Smooth muscle cell (in vitro differentiated cells): ENCODE data around the gene PAQR7. TPM values are rescaled to one million over a fixed set of nuclear protein-coding genes. Genes with fewer than 3 reads are reported as not detected.

Source experiments
- DNase-seq: peaks from one replicate; lab custom pipeline; 2025; ENCODE audit not compliant: unreplicated experiment; lab: John Stamatoyannopoulos, UW
- H2AFZ ChIP-seq: fragments of 200-600 bp; sonication (generic); 2 replicates; pipeline ENCODE4 v1.6.0; 2016; ENCODE audit warnings: antibody characterized with exemption, low read depth, mild to moderate bottlenecking
- H3F3A ChIP-seq: fragments of 200-600 bp; sonication (generic); 2 replicates; pipeline ENCODE4 v1.6.0; 2017; ENCODE audit warnings: antibody characterized with exemption, low read depth
- H3K27ac ChIP-seq: fragments of 200-600 bp; sonication (generic); 2 replicates; pipeline ENCODE4 v1.5.1; 2016; ENCODE audit warnings: low read depth, mild to moderate bottlenecking
- H3K27me3 ChIP-seq: fragments of 200-600 bp; sonication (generic); 2 replicates; pipeline ENCODE4 v1.6.1; 2016; ENCODE audit warnings: low read depth, mild to moderate bottlenecking
- H3K36me3 ChIP-seq: fragments of 200-600 bp; sonication (generic); 2 replicates; pipeline ENCODE4 v1.5.1; 2016; ENCODE audit warnings: low read depth
- H3K4me1 ChIP-seq: fragments of 200-600 bp; sonication (generic); 2 replicates; pipeline ENCODE4 v1.5.1; 2016; ENCODE audit warnings: low read depth
- H3K4me2 ChIP-seq: fragments of 200-600 bp; sonication (generic); 2 replicates; pipeline ENCODE4 v1.6.0; 2016; ENCODE audit warnings: mild to moderate bottlenecking
- H3K4me3 ChIP-seq: fragments of 200-600 bp; sonication (generic); 2 replicates; pipeline ENCODE4 v1.5.1; 2016; ENCODE audit warnings: mild to moderate bottlenecking
- H3K79me2 ChIP-seq: fragments of 200-600 bp; sonication (generic); 2 replicates; pipeline ENCODE4 v1.6.0; 2016; ENCODE audit warnings: low read depth, mild to moderate bottlenecking
- H3K9ac ChIP-seq: fragments of 200-600 bp; sonication (generic); 2 replicates; pipeline ENCODE4 v1.6.0; 2016; ENCODE audit warnings: low read depth
- H3K9me3 ChIP-seq: fragments of 200-600 bp; sonication (generic); replicated peaks from 2 replicates; pipeline ENCODE4 v1.5.1; 2016; ENCODE audit warnings: low read depth
- H4K20me1 ChIP-seq: fragments of 200-600 bp; sonication (generic); 2 replicates; pipeline ENCODE4 v1.6.0; 2016; ENCODE audit warnings: low read depth
- WGBS: methylation state at CpG from one replicate; pipeline ENCODE4 v1.1.7; 2016; ENCODE audit warnings: low lambda C conversion rate; 5-methylcytosine and 5-hydroxymethylcytosine counted together
- polyA plus RNA-seq: library from polyadenylated mRNA; unstranded; fragments of >200 nt; fragmentation: Nextera tagmentation; extraction: Ambion mirVana; gene quantifications from 2 replicates; pipeline ENCODE4 v1.2.1, GENCODE V29; 2016
- total RNA-seq: library from RNA; depleted of rRNA; stranded (reverse); fragments of >200 nt; gene quantifications from 2 replicates; pipeline ENCODE4 v1.2.3, GENCODE V29; 2014
- TF ChIP-seq, protein P1 (sequence below): fragments of 200-600 bp; sonication (generic); IDR thresholded peaks from 2 replicates; pipeline ENCODE4 v1.5.1; 2017; ENCODE audit warnings: borderline replicate concordance, mild to moderate bottlenecking, antibody characterized with exemption; ENCODE audit not compliant: insufficient read depth, poor library complexity, severe bottlenecking

PAQR7 gene
- total and polyA plus RNA-seq, 2 experiments from 2014 or later: 2.9 to 10.0 TPM

DNA sequence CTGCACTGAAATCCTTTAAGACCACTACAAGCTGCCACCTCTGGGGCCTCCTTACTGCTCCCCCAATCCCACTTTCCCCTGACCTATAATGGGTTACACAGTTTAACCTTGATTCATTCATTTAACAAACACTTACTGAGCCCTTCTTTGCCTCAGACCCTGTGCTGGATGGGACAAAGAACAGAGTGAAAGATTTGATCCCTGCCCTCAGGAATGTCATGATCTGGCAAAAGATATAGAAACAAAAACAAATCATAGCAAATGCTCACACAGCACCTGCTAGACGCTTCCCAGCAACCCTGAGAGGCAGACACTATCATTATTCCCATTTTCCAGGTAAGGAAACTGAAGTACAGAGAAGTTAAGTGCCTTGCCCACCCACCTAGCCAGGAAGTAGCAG, 9.2 kb downstream of the PAQR7 start:
- Histone ChIP-seq H3K4me3 (no peak overlapping the region), H3K79me2 (no peaks in the 10 kb centered on the region), H3K4me1 (no peaks in the 10 kb centered on the region), H3K27me3 (no peaks in the 10 kb centered on the region), H3K9me3 (no peaks in the 10 kb centered on the region), H2AFZ (no peak overlapping the region), H3K4me2 (no peak overlapping the region), H3K36me3 (no peaks in the 10 kb centered on the region), H3K9ac (no peak overlapping the region), H3K27ac (no peak overlapping the region), H3F3A (no peaks in the 10 kb centered on the region), H4K20me1 (no peaks in the 10 kb centered on the region)
- no peak for DNase-seq
- WGBS: 100% methylated on average over 1 of the region's 1 CpG
- TF ChIP-seq, protein P1, sequence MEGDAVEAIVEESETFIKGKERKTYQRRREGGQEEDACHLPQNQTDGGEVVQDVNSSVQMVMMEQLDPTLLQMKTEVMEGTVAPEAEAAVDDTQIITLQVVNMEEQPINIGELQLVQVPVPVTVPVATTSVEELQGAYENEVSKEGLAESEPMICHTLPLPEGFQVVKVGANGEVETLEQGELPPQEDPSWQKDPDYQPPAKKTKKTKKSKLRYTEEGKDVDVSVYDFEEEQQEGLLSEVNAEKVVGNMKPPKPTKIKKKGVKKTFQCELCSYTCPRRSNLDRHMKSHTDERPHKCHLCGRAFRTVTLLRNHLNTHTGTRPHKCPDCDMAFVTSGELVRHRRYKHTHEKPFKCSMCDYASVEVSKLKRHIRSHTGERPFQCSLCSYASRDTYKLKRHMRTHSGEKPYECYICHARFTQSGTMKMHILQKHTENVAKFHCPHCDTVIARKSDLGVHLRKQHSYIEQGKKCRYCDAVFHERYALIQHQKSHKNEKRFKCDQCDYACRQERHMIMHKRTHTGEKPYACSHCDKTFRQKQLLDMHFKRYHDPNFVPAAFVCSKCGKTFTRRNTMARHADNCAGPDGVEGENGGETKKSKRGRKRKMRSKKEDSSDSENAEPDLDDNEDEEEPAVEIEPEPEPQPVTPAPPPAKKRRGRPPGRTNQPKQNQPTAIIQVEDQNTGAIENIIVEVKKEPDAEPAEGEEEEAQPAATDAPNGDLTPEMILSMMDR: no peak

DNA sequence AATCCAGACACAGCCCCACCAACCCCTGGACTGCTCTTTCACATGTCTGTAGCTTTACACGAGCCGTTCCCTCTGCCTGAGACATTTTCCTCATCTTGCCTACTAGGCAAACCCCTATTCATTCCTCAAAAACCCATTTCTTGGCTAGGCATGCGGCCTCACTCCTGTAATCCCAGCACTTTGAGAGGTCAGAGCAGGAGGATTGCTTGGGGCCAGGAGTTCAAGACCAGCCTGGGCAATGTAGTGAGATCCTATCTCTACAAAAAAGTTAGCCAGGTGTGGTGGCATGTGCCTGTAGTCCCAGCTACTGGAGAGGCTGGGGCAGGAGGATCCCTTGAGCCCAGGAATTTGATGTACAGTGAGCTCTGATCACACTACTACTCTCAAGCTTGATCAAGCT, 11.1 kb downstream of the PAQR7 start:
- no peak overlapping the region for H2AFZ ChIP-seq
- no peaks in the 10 kb centered on the region for H3K36me3 ChIP-seq
- TF ChIP-seq, protein P1: no peak
- H3K9me3 ChIP-seq: no peaks in the 10 kb centered on the region
- no peak for DNase-seq
- no peak overlapping the region for H3K4me3 ChIP-seq
- H3K4me2 ChIP-seq: no peak overlapping the region
- no peak overlapping the region for H3K27ac ChIP-seq
- no peaks in the 10 kb centered on the region for H3K79me2 ChIP-seq
- 98% methylated on average over 3 of the region's 3 CpGs for WGBS
- H4K20me1 ChIP-seq: no peaks in the 10 kb centered on the region
- no peak overlapping the region for H3K9ac ChIP-seq
- no peaks in the 10 kb centered on the region for H3K27me3 ChIP-seq
- H3K4me1 ChIP-seq: no peaks in the 10 kb centered on the region
- H3F3A ChIP-seq: peaks cover 9% of the 10 kb centered on the region

DNA sequence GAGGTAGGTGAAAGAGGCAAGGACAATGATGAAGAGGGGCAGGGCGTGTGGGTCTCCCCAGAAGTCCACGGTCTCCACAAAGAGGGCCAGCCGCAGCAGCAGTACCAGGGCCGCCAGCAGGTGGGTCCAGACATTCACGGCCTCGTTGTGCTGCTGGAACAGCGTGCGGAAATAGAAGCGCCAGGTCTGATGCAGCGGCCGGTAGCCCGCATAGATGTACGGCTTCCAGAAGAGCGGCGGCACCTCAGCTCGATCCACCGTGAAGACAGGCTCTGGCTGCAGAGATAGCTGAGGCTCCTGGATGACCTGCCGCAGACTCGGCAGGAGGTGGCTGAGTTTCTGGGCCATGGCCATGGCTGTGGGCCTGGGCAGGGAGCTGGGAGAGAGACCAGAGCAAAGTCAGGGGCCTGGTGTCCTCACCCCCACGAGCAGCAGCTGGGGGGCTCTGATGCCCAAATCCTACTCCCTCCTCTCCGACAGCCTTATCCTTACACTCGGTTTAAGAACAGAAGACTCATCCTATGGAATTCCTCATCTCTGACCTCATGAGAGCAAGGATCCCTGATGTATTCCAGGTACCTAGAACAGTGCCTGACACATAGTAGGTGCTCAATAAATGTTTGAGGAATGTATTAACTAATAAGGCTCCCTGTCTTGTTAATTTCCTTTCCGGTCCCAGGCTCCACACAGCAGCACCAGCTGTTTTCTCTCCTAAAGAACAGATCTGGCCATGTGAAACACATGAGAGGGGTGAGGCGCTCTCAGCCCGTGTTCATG, 11.8 kb downstream of the PAQR7 start:
- DNase-seq: no peak
- Histone ChIP-seq H3K27ac (no peak overlapping the region), H3K27me3 (no peaks in the 10 kb centered on the region), H2AFZ (no peak overlapping the region), H3K9me3 (no peaks in the 10 kb centered on the region), H3K4me2 (no peak overlapping the region), H3K4me1 (peaks cover 4% of the 10 kb centered on the region), H3K4me3 (no peak overlapping the region), H4K20me1 (no peaks in the 10 kb centered on the region), H3K79me2 (no peaks in the 10 kb centered on the region), H3K9ac (no peak overlapping the region), H3K36me3 (no peaks in the 10 kb centered on the region), H3F3A (peaks cover 9% of the 10 kb centered on the region)
- TF ChIP-seq, protein P1: no peak
- WGBS: 97% methylated on average over 25 of the region's 25 CpGs

DNA sequence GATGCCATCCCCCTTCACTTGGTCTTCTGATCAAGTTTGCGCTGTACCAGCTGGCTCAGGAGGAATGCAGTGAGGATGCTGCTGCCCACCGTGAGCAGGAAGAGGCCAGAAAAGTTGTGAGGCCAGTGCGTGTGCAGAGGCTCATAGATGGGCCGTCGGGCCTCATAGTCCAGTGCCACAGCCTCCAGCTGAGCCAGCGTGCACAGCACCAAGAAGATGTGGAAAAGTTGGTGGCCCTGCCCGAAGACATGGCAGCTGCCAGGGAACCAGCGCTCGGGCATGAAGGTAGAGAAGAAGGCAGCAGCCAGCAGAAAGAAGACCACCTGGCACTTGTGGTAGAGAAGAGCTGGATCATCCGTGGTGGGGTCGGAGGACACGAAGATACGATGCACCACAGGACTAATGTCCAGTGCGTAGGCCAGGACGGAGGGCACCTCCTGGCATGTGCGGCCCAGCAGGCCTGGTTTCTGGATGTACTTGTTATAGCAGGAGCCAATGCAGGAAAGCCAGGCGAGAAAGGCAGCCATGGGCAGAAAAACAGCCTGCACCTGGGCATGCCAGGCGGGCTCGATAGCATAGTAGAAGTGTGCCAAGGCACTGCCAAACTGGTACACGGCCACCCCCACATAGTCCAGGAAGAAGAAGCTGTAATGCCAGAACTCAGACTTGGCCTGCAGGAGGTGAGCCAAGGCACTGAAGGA, 12.6 kb downstream of the PAQR7 start:
- TF ChIP-seq, protein P1: no peak
- no peaks in the 10 kb centered on the region for H3K9me3 ChIP-seq
- no peak overlapping the region for H2AFZ ChIP-seq
- H3F3A ChIP-seq: peaks cover 9% of the 10 kb centered on the region
- H3K4me2 ChIP-seq: no peak overlapping the region
- peaks cover 9% of the 10 kb centered on the region for H3K4me1 ChIP-seq
- no peak for DNase-seq
- no peaks in the 10 kb centered on the region for H3K27me3 ChIP-seq
- WGBS: 97% methylated on average over 20 of the region's 20 CpGs
- H3K9ac ChIP-seq: no peak overlapping the region
- H3K27ac ChIP-seq: no peak overlapping the region
- no peak overlapping the region for H3K4me3 ChIP-seq
- H3K36me3 ChIP-seq: no peaks in the 10 kb centered on the region
- no peaks in the 10 kb centered on the region for H3K79me2 ChIP-seq
- no peaks in the 10 kb centered on the region for H4K20me1 ChIP-seq
